ENCODE results near the gene ELOVL7. TPM values are rescaled to one million over a fixed set of nuclear protein-coding genes. Genes with fewer than 3 reads are reported as not detected.

The ELOVL7 gene
- polyA plus RNA-seq, 3 donors, result 0.21 to 0.36 (median 0.33) TPM

GRCh38 chr5:60814498-60814897, 29.6 kb downstream of the ELOVL7 start:
- Histone ChIP-seq H3K9me3 (replicated peaks in 1 of 2; ENCODE audit: control insufficient read depth in 1 of 2, insufficient read depth in 1 of 2, low read length in 2 of 2) (no peaks in the 10 kb centered on the region), H3K4me2 (replicated peaks; ENCODE audit: extremely low read depth, low read length, poor library complexity, severe bottlenecking) (no peak overlapping the region), H3K36me3 (replicated peaks in 1 of 2; ENCODE audit: control insufficient read depth in 1 of 2, insufficient read depth in 2 of 2, low read length in 2 of 2) (no peaks in the 10 kb centered on the region), H3K27ac (ENCODE audit: low read depth in 1 of 2, low read length in 2 of 2) (no peak overlapping the region), H3K27me3 (ENCODE audit: control insufficient read depth in 2 of 2, insufficient read depth in 2 of 2, low read length in 2 of 2) (no peaks in the 10 kb centered on the region), H3K9ac (ENCODE audit: insufficient read depth, low read length, poor library complexity, severe bottlenecking) (no peak overlapping the region), H2AFZ (ENCODE audit: insufficient read depth, low read depth, low read length, poor library complexity, severe bottlenecking) (no peak overlapping the region), H3K4me3 (replicated peaks in 1 of 3; ENCODE audit: low read depth in 2 of 3, low read length in 3 of 3) (no peak overlapping the region), H3K79me2 (ENCODE audit: insufficient read depth, low read length) (no peaks in the 10 kb centered on the region), H3K4me1 (ENCODE audit: control insufficient read depth in 1 of 2, insufficient read depth in 2 of 2, low read length in 2 of 2) (no peaks in the 10 kb centered on the region), H4K20me1 (ENCODE audit: insufficient read depth, low read length) (no peaks in the 10 kb centered on the region)
- DNase-seq, result no peak
- Mint-ChIP-seq H3K36me3 (no peaks in the 10 kb centered on the region), H3K9me3 (peaks cover 0 to 5% (median 0%) of the 10 kb centered on the region in 7 donors), H3K27ac (no peak overlapping the region), H3K4me3 (no peak overlapping the region), H3K27me3 (ENCODE audit: low read depth in 3 of 3) (peaks cover 0 to 2% (median 2%) of the 10 kb centered on the region in 3 donors), H3K4me1 (no peaks in the 10 kb centered on the region)
- no peak for TF ChIP-seq CTCF (IDR thresholded peaks at IDR 0.05)
- intact Hi-C loops (cut with micrococcal nuclease), result no loop called here
- no CpG with 5 or more reads among the region's 2 CpGs for WGBS (ENCODE audit: insufficient coverage)

- H3K9ac ChIP-seq (ENCODE audit: insufficient read depth, low read length, poor library complexity, severe bottlenecking), result no peak overlapping the region
- no peak for TF ChIP-seq CTCF (IDR thresholded peaks at IDR 0.05)
- no peaks in the 10 kb centered on the region for H3K79me2 ChIP-seq (ENCODE audit: insufficient read depth, low read length)
- no peak overlapping the region for H3K4me3 ChIP-seq (replicated peaks in 1 of 3; ENCODE audit: low read depth in 2 of 3, low read length in 3 of 3)
- H3K4me1 ChIP-seq (ENCODE audit: control insufficient read depth in 1 of 2, insufficient read depth in 2 of 2, low read length in 2 of 2), result no peaks in the 10 kb centered on the region
- intact Hi-C loops (cut with micrococcal nuclease), result no loop called here
- Mint-ChIP-seq H3K9me3 (peaks cover 0 to 3% (median 0%) of the 10 kb centered on the region in 7 donors), H3K4me3 (no peak overlapping the region), H3K36me3 (no peaks in the 10 kb centered on the region), H3K4me1 (no peaks in the 10 kb centered on the region), H3K27me3 (ENCODE audit: low read depth in 3 of 3) (peaks cover under 1 to 2% (median 2%) of the 10 kb centered on the region in 3 donors), H3K27ac (no peak overlapping the region)
- H3K4me2 ChIP-seq (replicated peaks; ENCODE audit: extremely low read depth, low read length, poor library complexity, severe bottlenecking), result no peak overlapping the region
- H3K9me3 ChIP-seq (replicated peaks in 1 of 2; ENCODE audit: control insufficient read depth in 1 of 2, insufficient read depth in 1 of 2, low read length in 2 of 2), result no peaks in the 10 kb centered on the region
- no peaks in the 10 kb centered on the region for H3K36me3 ChIP-seq (replicated peaks in 1 of 2; ENCODE audit: control insufficient read depth in 1 of 2, insufficient read depth in 2 of 2, low read length in 2 of 2)
- no peaks in the 10 kb centered on the region for H3K27me3 ChIP-seq (ENCODE audit: control insufficient read depth in 2 of 2, insufficient read depth in 2 of 2, low read length in 2 of 2)
- H2AFZ ChIP-seq (ENCODE audit: insufficient read depth, low read depth, low read length, poor library complexity, severe bottlenecking), result no peak overlapping the region
- H4K20me1 ChIP-seq (ENCODE audit: insufficient read depth, low read length), result no peaks in the 10 kb centered on the region
- H3K27ac ChIP-seq (ENCODE audit: low read depth in 1 of 2, low read length in 2 of 2), result no peak overlapping the region
- no peak for DNase-seq
Measured at GRCh38 chr5:60812426-60812825, 31.6 kb downstream of the ELOVL7 start.
